Cardiac septum (tissue), 1 donor: Measurements from ENCODE around the gene ZSCAN5A. TPM values are rescaled to one million over a fixed set of nuclear protein-coding genes. Genes with fewer than 3 reads are reported as not detected.
"Not testable (repeated sequence)": the region's sequence is repeated elsewhere in the genome, so short reads cannot be mapped to it uniquely, and the experiment has no call there.

Experiments
- DNase-seq: peaks from one replicate; pipeline ENCODE4 v3.0.0-alpha.2; 2020; ENCODE audit warnings: low spot score
- intact Hi-C: fragments of 100-400 bp; cut with DNase I; formaldehyde crosslinking; loops from one replicate; pipeline ENCODE4 v1.14.0; 2022
- long read RNA-seq: library from polyadenylated mRNA; unstranded; transcript quantifications from one replicate; pipeline ENCODE4 v2.0.0, GENCODE V29; 2021
- total RNA-seq: library from RNA; stranded (reverse); fragmentation: NEBNext Ultra II Directional; extraction: Animal tissue kit (Norgen Biotek cat#: 25700); gene quantifications from one replicate; pipeline ENCODE4 v1.2.1, GENCODE V29; 2021
- donor health status: DM: no; HTN: no; CAD: no.

ZSCAN5A gene, protein sequence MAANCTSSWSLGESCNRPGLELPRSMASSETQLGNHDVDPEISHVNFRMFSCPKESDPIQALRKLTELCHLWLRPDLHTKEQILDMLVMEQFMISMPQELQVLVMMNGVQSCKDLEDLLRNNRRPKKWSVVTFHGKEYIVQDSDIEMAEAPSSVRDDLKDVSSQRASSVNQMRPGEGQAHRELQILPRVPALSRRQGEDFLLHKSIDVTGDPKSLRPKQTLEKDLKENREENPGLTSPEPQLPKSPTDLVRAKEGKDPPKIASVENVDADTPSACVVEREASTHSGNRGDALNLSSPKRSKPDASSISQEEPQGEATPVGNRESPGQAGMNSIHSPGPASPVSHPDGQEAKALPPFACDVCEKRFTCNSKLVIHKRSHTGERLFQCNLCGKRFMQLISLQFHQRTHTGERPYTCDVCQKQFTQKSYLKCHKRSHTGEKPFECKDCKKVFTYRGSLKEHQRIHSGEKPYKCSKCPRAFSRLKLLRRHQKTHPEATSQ
- total RNA-seq, result 24.4 TPM
- long read RNA-seq, partial matches to known transcripts, result 0 of 13 reads
- long read RNA-seq, other reads (novel, unspliced or antisense), result 10 of 13 reads

DNA sequence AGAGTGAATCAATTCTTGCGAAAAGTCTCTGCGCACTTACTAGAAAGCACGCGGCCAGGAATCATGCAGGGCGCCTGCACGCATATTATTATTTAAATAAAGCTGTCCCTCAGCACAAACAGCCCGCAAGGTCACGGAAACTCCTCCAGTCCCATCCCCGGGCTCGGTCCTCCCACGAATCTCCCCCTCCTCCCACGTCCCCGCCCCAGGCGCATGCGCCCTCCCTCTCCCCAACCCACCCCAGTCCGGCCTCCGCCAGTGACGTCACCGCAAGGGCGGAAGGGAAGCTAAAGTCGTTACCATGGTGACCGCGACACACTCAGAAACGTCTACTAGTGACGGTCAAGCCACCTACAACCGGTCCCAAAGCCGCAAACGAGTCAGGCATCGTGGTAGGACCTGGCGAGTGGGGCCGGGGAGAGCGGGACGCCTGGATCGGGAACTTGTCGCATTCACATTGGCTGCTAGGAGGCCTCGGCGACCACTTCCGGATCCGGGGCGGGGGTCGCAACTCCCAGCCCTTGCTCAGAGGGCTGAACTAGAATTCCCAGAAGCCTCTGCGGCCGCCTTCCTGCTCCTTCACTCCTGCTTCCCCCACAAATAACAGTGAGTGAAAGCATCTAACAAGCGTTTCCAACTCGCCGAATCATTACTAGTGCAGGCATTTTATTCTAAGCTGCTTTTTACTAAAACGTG is at the start of gene ZSCAN5A:
ZSCAN5A (minus strand) TSS at position 459 of the 696 bp plus-strand sequence. CDS start 89,793 bp downstream, outside the sequence.
- intact Hi-C loops, result loop anchor here (10.0 kb wide), 1 partner anchor 170 kb away; the partner anchor contains the start of gene ZNF444
- peak; percentile 99 for DNase-seq

DNA sequence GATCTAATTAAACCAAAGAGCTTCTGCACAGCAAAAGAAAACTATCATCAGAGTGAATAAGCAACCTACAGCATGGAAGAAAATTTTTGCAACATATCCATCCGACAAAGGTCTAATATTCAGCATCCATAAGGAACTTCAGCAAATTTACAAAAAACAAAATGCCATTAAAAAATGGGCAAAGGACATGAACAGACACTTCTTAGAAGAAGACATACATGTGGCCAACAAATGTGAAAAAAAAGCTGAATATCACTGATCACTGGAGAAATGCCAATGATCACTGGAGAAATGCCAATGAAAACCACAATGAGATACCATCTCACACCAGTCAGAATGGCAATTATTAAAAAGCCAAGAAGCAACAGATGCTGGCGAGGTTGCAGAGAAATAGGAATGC is 46.2 kb upstream of the ZSCAN5A start:
- intact Hi-C loops, result no loop called here
- no peak for DNase-seq

DNA sequence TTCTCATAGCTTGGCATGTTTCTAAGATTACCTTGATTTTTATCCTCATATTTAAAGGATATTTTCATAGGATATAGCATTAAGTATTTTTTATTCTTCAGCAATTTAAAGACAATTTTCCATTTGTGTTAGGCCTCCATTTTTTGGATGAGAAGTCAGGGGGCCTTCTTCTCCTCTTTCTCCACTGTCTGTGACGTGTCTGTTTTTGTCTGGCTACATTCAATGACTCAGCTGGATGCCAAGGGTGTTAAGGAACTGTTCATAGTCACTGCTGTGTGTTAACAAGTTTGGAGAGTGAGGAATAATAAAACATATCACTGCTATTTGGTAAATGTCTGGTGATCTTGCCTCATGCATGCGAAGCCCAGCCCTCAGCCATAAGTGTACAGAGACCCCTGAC is 42.3 kb upstream of the ZSCAN5A start:
- intact Hi-C loops, result no loop called here

DNA sequence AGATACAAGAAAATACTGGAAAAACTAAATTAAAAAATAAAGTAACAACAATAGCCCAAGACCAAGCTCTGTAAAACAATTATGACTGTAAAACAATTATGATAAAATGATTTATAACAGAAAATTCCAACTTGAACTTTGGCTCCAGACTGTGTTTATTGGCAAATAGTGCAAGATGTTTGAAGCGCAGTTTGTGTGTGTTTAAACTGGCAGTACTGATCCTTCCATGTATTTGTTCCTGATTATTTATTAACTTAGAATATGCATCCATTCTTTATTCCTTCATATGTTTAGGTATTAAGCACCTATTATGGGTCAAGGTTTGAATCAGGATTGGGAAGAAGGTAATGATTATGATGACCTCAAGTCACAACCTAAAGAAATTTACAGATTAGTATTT is 40.9 kb upstream of the ZSCAN5A start:
- intact Hi-C loops, result no loop called here

More for the DNA sequence above, 42.3 kb upstream of the ZSCAN5A start:
- DNase-seq, result no peak

DNA sequence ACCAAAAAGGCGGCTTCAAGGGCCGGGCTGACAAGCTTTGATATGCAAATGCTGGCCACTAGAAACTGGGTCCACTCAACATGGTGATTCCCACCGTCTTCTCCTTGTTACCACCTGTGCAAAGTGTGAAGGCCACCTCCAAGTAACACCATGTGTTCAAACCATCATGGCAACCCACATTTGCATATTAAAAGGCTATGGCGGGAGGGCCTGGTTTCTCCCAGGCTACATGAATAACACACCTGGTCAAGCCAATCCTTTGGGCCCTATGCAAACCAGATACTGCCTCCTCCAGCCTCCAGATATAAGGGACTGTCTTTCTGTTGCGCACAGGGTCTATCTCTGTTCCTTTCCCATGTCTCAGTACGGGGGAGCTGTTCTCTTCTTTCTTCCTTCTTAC is 36.6 kb upstream of the ZSCAN5A start:
- intact Hi-C loops, result no loop called here

More for the DNA sequence above, 40.9 kb upstream of the ZSCAN5A start:
- no peak for DNase-seq

DNA sequence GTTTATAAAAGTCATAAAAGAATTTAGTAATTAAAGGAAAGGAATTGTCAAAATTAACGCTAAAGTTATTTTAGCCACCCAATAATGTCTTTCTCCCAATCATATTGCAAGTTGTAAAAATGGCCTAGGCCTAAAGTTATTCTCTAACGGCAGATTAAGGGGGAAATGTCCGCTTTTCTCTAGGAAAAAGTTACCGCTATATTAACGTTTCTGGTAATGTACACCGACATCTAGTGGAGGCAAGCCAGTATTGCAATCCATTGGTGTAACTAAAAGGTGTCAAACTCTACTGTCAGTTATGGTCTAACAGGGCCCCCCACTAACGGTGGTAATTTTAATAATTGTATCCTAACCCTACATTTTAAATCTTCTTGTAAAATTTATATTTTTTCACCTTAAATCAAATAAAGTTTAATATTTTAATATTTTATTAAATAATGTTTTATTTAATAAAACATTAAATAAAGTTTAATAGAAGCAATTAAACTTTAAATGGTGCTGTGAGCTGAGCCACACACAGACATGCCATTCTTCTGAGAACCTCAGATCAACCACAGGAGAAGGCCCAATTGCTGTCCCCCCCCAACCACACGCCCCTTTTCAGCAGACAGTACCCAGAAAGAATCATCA is 35.9 kb upstream of the ZSCAN5A start:
- DNase-seq, result no peak
- intact Hi-C loops, result no loop called here

More for the DNA sequence above, 36.6 kb upstream of the ZSCAN5A start:
- DNase-seq, result no peak

DNA sequence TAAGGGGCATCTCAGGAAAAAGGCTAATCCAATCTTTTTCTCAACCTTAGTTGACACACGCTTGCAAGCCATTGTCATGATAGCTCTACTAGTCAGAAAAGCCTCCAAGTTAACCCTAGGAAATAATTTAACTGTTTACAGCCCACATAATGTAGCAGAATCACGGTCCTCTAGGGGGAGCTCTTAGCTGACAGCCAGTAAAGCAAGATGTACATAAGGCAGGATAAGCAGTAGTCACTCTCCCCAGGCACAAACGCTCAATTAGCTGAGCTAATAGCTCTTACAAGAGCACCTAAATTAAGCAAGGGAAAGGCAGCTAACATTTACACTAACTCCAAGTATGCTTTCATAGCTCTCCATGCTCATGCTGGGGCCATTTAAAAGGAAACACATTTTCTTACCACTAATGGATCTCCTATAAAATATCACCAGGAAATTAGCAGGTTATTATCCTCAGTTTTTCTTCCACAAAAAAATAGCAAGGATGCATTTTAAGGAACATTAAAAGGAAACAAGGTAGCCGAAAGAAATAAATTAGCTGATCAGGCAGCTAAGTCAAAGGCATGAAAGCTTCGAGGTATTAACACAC is 33.7 kb upstream of the ZSCAN5A start:
- DNase-seq, result no peak
- intact Hi-C loops, result loop anchor here (5.0 kb wide), 1 partner anchor 96 kb away; no protein-coding TSS in a partner anchor

DNA sequence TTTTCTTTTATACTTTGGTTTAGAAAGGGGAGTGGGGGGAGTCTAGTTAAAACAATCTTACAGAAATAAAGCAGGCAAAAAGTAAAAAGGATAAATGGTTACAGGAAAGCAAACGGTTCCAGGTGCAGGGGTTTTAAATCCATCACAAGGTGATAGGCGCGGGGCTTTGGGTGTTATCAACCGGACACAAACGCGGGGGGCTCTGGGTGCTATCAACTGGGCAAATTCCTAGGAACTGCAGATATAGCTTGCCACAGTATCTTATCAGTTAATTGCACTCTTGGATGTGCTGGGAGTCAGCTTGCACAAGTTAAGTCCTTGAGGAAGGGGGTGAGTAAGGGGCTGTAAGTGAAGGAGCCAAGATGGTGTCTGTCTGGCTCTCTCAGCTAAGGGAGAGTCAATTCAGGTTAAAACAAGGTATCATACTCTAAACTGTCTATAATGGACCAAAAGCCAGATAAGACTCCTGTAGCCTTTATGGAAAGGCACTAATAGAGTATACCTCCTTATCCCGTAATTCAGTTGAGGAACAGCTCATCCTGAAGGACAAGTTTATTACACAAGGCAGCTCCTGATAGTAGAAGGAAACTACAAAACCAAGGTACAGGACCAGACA is 32.6 kb upstream of the ZSCAN5A start:
- DNase-seq, result no peak
- intact Hi-C loops, result loop anchor here (5.0 kb wide), 1 partner anchor 95 kb away; no protein-coding TSS in a partner anchor

DNA sequence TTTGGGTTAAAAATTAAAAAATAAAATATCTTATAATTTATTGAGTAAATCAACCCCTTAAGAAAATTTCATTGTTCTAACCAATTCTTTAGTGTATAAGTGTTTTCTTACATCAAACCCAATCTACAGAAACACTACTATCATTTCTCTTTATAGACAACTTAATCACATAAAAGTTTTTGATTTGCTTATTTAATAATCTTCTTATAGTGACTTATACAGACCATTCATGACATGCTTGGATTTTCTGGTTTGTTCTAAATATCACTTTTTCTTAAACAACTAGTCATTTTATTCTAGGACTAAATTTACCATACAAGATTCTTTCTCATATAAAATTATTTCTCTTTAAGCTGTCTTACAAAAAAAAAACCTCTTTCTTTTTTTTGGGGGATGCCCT is 27.3 kb upstream of the ZSCAN5A start:
- intact Hi-C loops, result no loop called here
- DNase-seq, result no peak

DNA sequence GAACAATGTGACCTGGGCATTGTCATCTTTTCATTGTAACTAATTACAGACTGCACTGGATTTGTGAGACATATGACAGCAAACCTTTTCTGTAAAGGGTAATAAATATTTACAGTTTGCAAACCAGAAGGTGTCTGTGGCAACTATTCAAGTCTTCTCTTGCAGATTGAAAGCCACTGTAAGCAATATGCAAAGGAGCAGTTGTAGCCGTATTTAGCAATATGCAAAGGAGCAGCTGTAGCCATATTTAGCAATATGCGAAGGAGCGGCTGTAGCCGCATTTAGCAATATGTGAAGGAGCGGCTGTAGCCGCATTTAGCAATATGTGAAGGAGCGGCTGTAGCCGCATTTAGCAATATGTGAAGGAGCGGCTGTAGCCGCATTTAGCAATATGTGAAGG is 24.4 kb upstream of the ZSCAN5A start:
- intact Hi-C loops, DNase-seq: not testable (repeated sequence)

DNA sequence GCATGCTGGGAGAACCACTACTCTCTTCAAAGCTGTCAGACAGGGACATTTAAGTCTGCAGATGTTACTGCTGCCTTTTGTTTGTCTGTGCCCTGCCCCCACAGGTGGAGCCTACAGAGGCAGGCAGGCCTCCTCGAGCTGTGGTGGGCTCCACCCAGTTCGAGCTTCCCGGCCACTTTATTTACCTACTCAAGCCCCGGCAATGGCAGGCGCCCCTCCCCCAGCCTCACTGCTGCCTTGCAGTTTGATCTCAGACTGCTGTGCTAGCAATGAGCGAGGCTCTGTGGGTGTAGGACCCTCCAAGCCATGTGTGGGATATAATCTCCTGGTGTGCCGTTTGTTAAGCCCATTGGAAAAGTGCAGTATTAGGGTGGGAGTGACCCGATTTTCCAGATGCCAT is 22.4 kb upstream of the ZSCAN5A start:
- intact Hi-C loops, DNase-seq: not testable (repeated sequence)

DNA sequence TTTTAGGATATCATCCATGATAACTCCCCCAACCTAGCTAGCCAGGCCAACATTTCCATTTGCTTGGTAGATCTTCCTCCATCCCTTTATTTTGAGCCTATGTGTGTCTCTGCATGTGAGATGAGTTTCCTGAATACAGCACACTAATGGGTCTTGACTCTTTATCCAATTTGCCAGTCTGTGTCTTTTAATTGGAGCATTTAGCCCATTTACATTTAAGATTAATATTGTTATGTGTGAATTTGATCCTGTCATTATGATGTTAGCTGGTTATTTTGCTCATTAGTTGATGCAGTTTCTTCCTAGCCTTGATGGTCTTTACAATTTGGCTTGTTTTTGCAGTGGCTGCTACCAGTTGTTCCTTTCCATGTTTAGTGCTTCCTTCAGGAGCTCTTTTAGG is 20.7 kb upstream of the ZSCAN5A start:
- intact Hi-C loops, DNase-seq: not testable (repeated sequence)

DNA sequence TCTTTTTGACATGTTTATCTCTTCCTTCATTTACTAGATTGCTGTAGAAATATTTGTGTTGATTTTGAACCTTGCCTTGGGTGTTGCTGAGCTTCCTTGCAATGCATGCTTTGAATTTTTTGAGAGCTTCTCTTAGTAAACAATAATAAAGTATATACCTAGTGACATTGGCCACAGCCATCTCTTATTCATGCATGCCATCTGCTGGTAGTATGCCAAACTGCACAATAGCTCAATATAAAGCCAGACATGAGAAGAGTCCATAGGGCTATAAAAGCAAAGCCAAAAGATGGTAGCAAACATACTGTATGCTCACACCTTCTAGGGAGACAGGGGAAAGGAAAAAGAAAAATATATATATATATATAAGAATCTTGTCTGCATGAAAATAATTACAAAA is 18.9 kb upstream of the ZSCAN5A start:
- intact Hi-C loops, result loop anchor here (2.0 to 5.0 kb wide), 2 partner anchors 79 to 256 kb away; no protein-coding TSS in a partner anchor
- DNase-seq, result no peak

DNA sequence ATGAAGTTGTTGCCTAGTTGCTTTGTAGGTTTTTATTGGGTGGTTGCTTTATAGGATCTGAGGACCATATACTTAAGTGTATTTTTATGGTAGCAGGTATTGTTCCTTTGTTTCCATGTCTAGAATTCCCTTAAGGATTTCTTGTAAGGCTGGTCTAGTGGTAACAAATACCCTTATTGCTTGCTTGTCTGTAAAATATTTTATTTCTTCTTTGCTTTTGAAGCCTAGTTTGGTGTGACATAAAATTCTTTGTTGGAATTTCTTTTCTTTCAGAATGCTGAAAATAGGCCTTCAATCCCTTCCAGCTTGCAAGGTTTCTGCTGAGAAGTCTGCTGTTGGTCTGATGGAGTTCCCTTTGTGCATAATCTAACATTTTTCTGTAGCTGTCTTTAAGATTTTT is 18.1 kb upstream of the ZSCAN5A start:
- intact Hi-C loops, result loop anchor here (2.0 to 5.0 kb wide), 2 partner anchors 78 to 255 kb away; no protein-coding TSS in a partner anchor
- no peak for DNase-seq

DNA sequence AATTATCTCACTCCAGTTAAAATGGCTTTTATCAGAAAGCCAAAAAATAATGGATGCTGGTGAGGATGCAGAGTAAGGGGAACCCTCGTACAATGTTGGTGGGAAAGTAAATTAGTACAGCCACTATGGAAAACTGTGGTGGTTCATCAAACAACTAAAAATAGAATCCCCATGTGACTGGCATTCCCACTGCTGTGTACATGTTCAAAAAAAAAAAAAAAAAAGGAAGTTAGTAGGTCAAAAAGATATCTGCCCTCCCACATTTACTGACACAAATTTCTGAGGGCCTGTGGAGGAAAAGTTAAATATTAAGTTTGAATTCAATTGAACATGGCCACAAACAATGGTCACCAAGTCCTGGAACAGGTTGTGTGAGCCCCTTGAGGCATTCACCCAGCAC is 9.8 kb upstream of the ZSCAN5A start:
- no peak for DNase-seq
- intact Hi-C loops, result no loop called here

DNA sequence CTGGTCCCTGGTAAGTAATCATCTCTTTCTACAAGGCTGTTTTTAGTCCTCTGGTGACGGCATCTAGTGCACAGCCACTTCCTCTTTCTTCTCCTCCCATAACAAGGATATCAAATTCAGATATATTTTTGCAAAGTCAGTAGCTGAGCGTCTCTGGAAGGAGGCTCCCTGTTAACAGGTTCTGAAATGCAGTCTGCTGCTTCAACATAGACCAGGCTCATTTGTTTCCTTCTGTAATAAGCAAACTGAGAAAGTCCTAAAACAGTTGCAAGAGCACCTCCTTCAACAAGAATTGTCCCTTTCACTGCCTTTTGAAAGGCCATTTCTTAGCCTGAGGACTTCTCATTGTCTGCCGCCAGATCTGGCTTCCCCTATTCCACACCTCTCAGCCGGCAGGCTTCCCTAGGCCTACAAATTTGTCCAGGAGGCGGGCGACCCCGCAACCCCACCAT is 7.4 kb upstream of the ZSCAN5A start:
- intact Hi-C loops, result no loop called here
- no peak for DNase-seq

DNA sequence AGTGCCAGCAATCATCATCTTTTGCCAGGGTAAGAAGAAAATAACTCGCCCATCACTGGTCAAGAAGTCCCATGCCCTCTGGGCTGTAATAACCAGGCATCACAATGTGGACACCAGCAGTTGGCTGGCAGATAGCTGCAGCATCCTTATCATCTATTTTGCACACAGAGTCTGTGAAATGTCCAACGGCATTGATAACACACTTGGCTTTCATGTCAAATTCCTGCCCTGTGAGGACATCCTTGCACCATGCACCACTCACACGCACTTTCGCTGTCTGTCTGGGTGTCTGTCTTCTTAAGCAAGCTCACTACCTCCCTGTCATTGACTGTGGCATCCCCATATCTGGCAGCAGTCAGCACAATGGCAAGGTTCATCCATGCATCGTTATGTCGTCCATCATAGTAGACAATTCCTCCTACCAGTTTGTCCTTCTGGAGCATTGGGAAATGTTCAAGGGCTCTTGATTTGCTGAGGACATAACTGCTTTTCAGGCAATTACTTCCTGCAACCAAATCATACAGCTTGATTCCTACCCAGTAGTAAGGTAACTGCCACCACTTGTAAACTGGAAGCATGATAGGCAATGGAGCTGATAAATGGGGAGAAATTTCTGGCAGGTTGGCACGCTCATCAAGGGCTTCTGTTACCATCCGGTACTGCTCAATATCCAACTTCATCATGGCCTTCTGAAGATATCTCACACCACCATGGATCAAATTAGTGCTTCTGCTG is 6.8 kb upstream of the ZSCAN5A start:
- DNase-seq, result no peak
- intact Hi-C loops, result no loop called here

DNA sequence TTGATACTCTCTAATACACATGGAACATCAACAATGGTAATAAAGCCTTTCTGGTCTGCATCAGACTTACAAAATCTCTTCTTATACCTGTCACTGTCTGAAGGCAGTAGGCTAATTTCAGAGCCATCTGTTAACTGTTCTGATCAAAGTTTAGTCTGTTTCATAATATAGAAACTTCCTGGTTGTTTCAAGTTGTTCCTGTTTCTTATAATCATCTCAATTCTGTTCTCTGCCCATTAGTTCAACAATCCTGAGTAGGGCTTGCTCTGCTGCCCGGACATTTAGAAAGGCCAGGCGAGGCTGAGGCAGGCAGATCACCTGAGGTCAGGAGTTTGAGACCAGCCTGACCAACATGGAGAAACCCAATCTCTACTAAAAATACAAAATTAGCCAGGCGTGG is 5.4 kb upstream of the ZSCAN5A start:
- DNase-seq, result no peak
- intact Hi-C loops, result loop anchor here (10.0 kb wide), 1 partner anchor 175 kb away; the partner anchor contains the start of gene ZNF444
